ENCODE results near the gene SLC2A13. TPM values are rescaled to one million over a fixed set of nuclear protein-coding genes. Genes with fewer than 3 reads are reported as not detected.

SLC2A13 gene
- polyA plus RNA-seq, 3 donors = 2.2 to 2.9 (median 2.5) TPM

- Mint-ChIP-seq H3K9me3 (peaks cover 0 to 3% (median 0%) of the 10 kb centered on the region in 7 donors), H3K4me1 (peaks cover 32% of the 10 kb centered on the region), H3K27me3 (ENCODE audit: low read depth in 3 of 3) (no peaks in the 10 kb centered on the region), H3K4me3 (no peak overlapping the region), H3K36me3 (no peaks in the 10 kb centered on the region), H3K27ac (no peak overlapping the region)
- Histone ChIP-seq H3K9me3 (replicated peaks in 1 of 2; ENCODE audit: control insufficient read depth in 1 of 2, insufficient read depth in 1 of 2, low read length in 2 of 2) (no peaks in the 10 kb centered on the region), H2AFZ (ENCODE audit: insufficient read depth, low read depth, low read length, poor library complexity, severe bottlenecking) (no peak overlapping the region), H3K27ac (ENCODE audit: low read depth in 1 of 2, low read length in 2 of 2) (no peak overlapping the region), H3K4me2 (replicated peaks; ENCODE audit: extremely low read depth, low read length, poor library complexity, severe bottlenecking) (no peak overlapping the region), H3K36me3 (replicated peaks in 1 of 2; ENCODE audit: control insufficient read depth in 1 of 2, insufficient read depth in 2 of 2, low read length in 2 of 2) (no peaks in the 10 kb centered on the region), H4K20me1 (ENCODE audit: insufficient read depth, low read length) (no peaks in the 10 kb centered on the region), H3K27me3 (ENCODE audit: control insufficient read depth in 2 of 2, insufficient read depth in 2 of 2, low read length in 2 of 2) (no peaks in the 10 kb centered on the region), H3K79me2 (ENCODE audit: insufficient read depth, low read length) (no peaks in the 10 kb centered on the region), H3K9ac (ENCODE audit: insufficient read depth, low read length, poor library complexity, severe bottlenecking) (no peak overlapping the region), H3K4me3 (replicated peaks in 1 of 3; ENCODE audit: low read depth in 2 of 3, low read length in 3 of 3) (no peak overlapping the region), H3K4me1 (ENCODE audit: control insufficient read depth in 1 of 2, insufficient read depth in 2 of 2, low read length in 2 of 2) (peaks cover 23 to 31% of the 10 kb centered on the region in 2 donors)
- no CpG with 5 or more reads among the region's 1 CpG for WGBS (ENCODE audit: insufficient coverage)
- intact Hi-C loops (cut with micrococcal nuclease) = loop anchor here in 1 of 2 donors (5.0 kb wide), 1 partner anchor 78 kb away; no protein-coding TSS in a partner anchor
- TF ChIP-seq CTCF (IDR thresholded peaks at IDR 0.05) = no peak
- DNase-seq = no peak
Measured at GRCh38 chr12:40149673-40150260, 43.9 kb upstream of the SLC2A13 start.

GRCh38 chr12:40146800-40147797 is 41.2 kb upstream of the SLC2A13 start:
- Histone ChIP-seq H3K27me3 (ENCODE audit: control insufficient read depth in 2 of 2, insufficient read depth in 2 of 2, low read length in 2 of 2) (no peaks in the 10 kb centered on the region), H3K27ac (ENCODE audit: low read depth in 1 of 2, low read length in 2 of 2) (no peak overlapping the region), H3K79me2 (ENCODE audit: insufficient read depth, low read length) (no peaks in the 10 kb centered on the region), H3K4me2 (replicated peaks; ENCODE audit: extremely low read depth, low read length, poor library complexity, severe bottlenecking) (no peak overlapping the region), H3K9ac (ENCODE audit: insufficient read depth, low read length, poor library complexity, severe bottlenecking) (no peak overlapping the region), H4K20me1 (ENCODE audit: insufficient read depth, low read length) (no peaks in the 10 kb centered on the region), H3K9me3 (replicated peaks in 1 of 2; ENCODE audit: control insufficient read depth in 1 of 2, insufficient read depth in 1 of 2, low read length in 2 of 2) (no peaks in the 10 kb centered on the region), H3K4me1 (ENCODE audit: control insufficient read depth in 1 of 2, insufficient read depth in 2 of 2, low read length in 2 of 2) (peaks cover 5 to 11% of the 10 kb centered on the region in 2 donors), H3K36me3 (replicated peaks in 1 of 2; ENCODE audit: control insufficient read depth in 1 of 2, insufficient read depth in 2 of 2, low read length in 2 of 2) (no peaks in the 10 kb centered on the region), H3K4me3 (replicated peaks in 1 of 3; ENCODE audit: low read depth in 2 of 3, low read length in 3 of 3) (no peak overlapping the region), H2AFZ (ENCODE audit: insufficient read depth, low read depth, low read length, poor library complexity, severe bottlenecking) (no peak overlapping the region)
- no peaks in the 10 kb centered on the region for H3K27me3 Mint-ChIP-seq (ENCODE audit: low read depth in 3 of 3)
- no peaks in the 10 kb centered on the region for H3K36me3 Mint-ChIP-seq
- H3K27ac Mint-ChIP-seq = peak overlapping the region in 1 of 7 donors; percentile 40
- 79% methylated on average over 4 of the region's 10 CpGs for WGBS (ENCODE audit: insufficient coverage)
- intact Hi-C loops (cut with micrococcal nuclease) = no loop called here
- peaks cover 16% of the 10 kb centered on the region for H3K4me1 Mint-ChIP-seq
- H3K4me3 Mint-ChIP-seq = no peak overlapping the region
- TF ChIP-seq CTCF (IDR thresholded peaks at IDR 0.05) = no peak
- peaks cover 0 to 3% (median 0%) of the 10 kb centered on the region in 7 donors for H3K9me3 Mint-ChIP-seq
- peak in 2 of 3 donors; percentile 31 to 43 for DNase-seq
